IMR-90 (cell line): ENCODE results near the gene SH3RF2.

Source experiments
- FOS ChIP-seq: fragments of 150-350 bp; IDR thresholded peaks from 2 replicates; pipeline ENCODE4 v1.6.1; 2016; ENCODE audit warnings: low read depth, low read length
- NFE2L2 ChIP-seq: fragments of 150-350 bp; IDR thresholded peaks from 2 replicates; pipeline ENCODE4 v1.6.1; 2016; ENCODE audit warnings: low read depth, mild to moderate bottlenecking, low read length
- POLR2A ChIP-seq: IDR thresholded peaks from 2 replicates; pipeline ENCODE4 v1.6.1; 2012; ENCODE audit warnings: mild to moderate bottlenecking, low read depth, low read length
- RFX5 ChIP-seq: IDR thresholded peaks from 2 replicates; pipeline ENCODE4 v1.8.0; 2012; ENCODE audit warnings: low read depth, mild to moderate bottlenecking, low read length, moderate library complexity
- SMC3 ChIP-seq: fragments of 150-350 bp; IDR thresholded peaks from 2 replicates; pipeline ENCODE4 v1.6.1; 2016; ENCODE audit warnings: low read depth, mild to moderate bottlenecking, antibody characterized with exemption, low read length, moderate library complexity
- TF ChIP-seq, protein P1 (sequence below): conservative IDR thresholded peaks from 2 replicates; pipeline ENCODE4 v1.5.1; 2012; ENCODE audit warnings: mild to moderate bottlenecking, low read depth, low read length, improper control_type of control experiment

DNA sequence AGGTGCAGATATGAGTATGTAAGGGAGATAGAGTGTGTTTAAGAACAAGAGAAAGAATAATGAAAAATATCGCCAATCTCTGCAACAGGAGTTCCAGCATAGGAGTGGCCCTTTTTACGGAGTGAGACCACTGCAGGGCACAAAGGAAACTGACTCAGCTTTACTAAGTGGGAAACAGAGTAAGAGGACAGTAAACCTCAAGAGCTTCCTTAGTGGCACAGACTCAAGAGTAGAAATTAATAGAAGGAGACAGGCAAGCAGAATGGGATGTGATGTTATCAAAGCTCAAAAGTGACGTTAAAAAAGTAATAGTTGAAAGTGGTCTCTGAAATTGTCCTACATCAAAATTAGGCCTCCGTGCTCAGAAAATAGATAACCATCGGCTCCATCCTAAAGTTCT is 2.1 kb upstream of the SH3RF2 start:
- TF ChIP-seq, protein P1, sequence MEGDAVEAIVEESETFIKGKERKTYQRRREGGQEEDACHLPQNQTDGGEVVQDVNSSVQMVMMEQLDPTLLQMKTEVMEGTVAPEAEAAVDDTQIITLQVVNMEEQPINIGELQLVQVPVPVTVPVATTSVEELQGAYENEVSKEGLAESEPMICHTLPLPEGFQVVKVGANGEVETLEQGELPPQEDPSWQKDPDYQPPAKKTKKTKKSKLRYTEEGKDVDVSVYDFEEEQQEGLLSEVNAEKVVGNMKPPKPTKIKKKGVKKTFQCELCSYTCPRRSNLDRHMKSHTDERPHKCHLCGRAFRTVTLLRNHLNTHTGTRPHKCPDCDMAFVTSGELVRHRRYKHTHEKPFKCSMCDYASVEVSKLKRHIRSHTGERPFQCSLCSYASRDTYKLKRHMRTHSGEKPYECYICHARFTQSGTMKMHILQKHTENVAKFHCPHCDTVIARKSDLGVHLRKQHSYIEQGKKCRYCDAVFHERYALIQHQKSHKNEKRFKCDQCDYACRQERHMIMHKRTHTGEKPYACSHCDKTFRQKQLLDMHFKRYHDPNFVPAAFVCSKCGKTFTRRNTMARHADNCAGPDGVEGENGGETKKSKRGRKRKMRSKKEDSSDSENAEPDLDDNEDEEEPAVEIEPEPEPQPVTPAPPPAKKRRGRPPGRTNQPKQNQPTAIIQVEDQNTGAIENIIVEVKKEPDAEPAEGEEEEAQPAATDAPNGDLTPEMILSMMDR = no peak
- TF ChIP-seq RFX5 (no peak), SMC3 (no peak), POLR2A (no peak), FOS (no peak), NFE2L2 (no peak)
